Epithelial cell of esophagus (primary cell): ENCODE results near the gene ANKRD52.

Experiments used
- DNase-seq: peaks from one replicate; pipeline ENCODE4 v3.0.0; 2010; ENCODE audit warnings: low read depth
- H3K4me3 ChIP-seq: 2 replicates; pipeline ENCODE4 v1.5.1; 2011; ENCODE audit warnings: mild to moderate bottlenecking, low read length, control low read depth
- CTCF ChIP-seq: IDR thresholded peaks from 2 replicates; pipeline ENCODE4 v1.5.1; 2011; ENCODE audit warnings: low read depth, mild to moderate bottlenecking, low read length, control low read depth, inconsistent platforms; ENCODE audit not compliant: insufficient read depth; ENCODE audit errors: missing control alignments

The ANKRD52 gene

GRCh38 chr12:56258068-56258819, at the start of gene ANKRD52:
TSS of gene ANKRD52 (minus strand) at chr12:56258384. CDS start at chr12:56258269, 115 bp downstream.
- peak; percentile 76 for DNase-seq
- peak within 1 kb of the TSS; percentile 76 for H3K4me3 ChIP-seq
- no peak for TF ChIP-seq CTCF

GRCh38 chr12:56307221-56307965, 49.2 kb upstream of the ANKRD52 start:
- TF ChIP-seq CTCF = no peak
- DNase-seq = peak; percentile 73

GRCh38 chr12:56304872-56305590, 46.8 kb upstream of the ANKRD52 start:
- no peak for DNase-seq
- H3K4me3 ChIP-seq = no peak overlapping the region
- no peak for TF ChIP-seq CTCF

More at GRCh38 chr12:56307221-56307965, 49.2 kb upstream of the ANKRD52 start:
- no peak overlapping the region for H3K4me3 ChIP-seq

GRCh38 chr12:56304276-56304675, 46.1 kb upstream of the ANKRD52 start:
- DNase-seq = no peak
- no peak for TF ChIP-seq CTCF
- H3K4me3 ChIP-seq = no peak overlapping the region

GRCh38 chr12:56300644-56301464, 42.7 kb upstream of the ANKRD52 start:
- peak overlapping the region; percentile 77 for H3K4me3 ChIP-seq
- DNase-seq = no peak
- no peak for TF ChIP-seq CTCF
